ENCODE data around the gene SIGLEC1.

- TF ChIP-seq CTCF (conservative IDR thresholded peaks at IDR 0.05) (no peak), EZH2 (IDR thresholded peaks at IDR 0.05; ENCODE audit: low read depth) (no peak)
Measured at GRCh38 chr20:3751305-3751674, 38.9 kb upstream of the SIGLEC1 start.

Measured in PC-9 (cell line).